ENCODE results near the gene C1orf167. TPM values are rescaled to one million over a fixed set of nuclear protein-coding genes. Genes with fewer than 3 reads are reported as not detected.

C1orf167 gene
- polyA plus RNA-seq, 4 donors = 0.10 to 0.15 TPM; not detected in 2

DNA sequence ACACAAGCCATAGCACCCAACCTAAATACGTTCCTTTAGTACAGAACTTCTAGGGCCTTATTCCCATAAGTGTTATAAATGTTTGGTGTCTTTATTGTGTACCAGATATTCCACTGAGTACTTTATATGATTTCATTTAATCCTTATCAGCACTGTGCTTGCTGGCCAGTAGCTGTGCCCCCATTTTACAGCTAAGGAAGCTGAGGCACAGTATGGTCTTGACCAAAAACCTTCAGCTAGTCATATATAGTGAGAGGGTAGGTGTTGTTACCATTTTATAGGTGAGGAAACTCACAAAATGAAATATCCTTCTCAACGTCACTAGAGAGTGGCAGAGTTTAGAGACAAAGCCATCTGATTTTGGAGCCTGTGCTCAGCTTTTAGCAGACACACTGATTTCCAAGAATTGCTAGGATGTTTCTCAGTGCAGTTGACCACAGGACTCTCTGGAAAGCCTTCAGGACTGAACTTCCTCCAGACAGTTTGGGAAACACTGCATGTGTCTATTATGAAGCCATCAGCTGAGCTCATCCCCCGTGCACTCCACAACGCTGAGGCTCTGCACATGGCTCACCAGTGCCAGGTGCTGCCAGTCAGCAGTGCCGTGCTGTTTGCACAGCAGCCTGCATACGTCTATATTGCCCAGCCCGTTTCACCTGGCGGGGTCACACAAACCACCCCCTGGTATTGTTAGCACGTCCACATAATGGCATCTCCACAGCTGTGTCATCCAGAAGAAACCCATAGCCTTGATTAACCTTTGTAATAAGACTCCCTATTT lies 70.1 kb downstream of the C1orf167 start:
- DNase-seq (ENCODE audit: low read depth in 4 of 4, low spot score in 3 of 4) = no peak

GRCh38 chr1:11833497-11833896 lies 71.5 kb downstream of the C1orf167 start:
- no peak for DNase-seq (ENCODE audit: low read depth in 4 of 4, low spot score in 3 of 4)

GRCh38 chr1:11833900-11834299 lies 71.9 kb downstream of the C1orf167 start:
- DNase-seq (ENCODE audit: low read depth in 4 of 4, low spot score in 3 of 4) = no peak

GRCh38 chr1:11835441-11836225 lies 73.6 kb downstream of the C1orf167 start:
- DNase-seq (ENCODE audit: low read depth in 4 of 4, low spot score in 3 of 4) = no peak

- no peak for DNase-seq (ENCODE audit: low read depth in 4 of 4, low spot score in 3 of 4)
Observed at GRCh38 chr1:11836955-11837766, 75.2 kb downstream of the C1orf167 start.

DNA sequence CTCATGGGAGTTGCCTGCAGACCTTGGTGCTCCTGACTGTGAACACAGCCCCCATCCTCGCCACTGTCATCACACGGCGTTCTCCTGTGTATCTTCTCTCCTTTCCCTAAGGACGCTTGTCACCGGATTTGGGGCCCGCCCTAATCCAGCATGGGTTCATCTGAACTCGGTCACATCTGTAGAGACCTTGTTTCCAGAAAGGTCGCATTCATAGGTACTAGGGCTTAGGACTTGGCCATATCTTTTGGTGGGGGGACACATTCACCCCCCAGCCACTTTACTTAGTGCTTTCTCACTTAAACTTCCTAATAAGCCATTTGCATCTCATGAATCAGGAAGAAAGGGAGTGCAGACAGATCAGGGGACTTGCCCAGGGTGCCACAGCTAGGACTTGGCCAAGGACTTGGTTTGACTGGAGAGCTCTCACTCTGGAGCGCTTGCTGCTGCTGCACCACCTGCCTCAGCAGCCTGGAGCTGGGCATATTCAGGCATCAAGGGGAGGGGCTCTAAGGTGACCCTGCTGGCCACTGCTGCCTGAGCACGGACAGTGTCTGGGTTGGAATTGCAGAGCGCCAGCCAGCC lies 75.9 kb downstream of the C1orf167 start:
- no peak for DNase-seq (ENCODE audit: low read depth in 4 of 4, low spot score in 3 of 4)

DNA sequence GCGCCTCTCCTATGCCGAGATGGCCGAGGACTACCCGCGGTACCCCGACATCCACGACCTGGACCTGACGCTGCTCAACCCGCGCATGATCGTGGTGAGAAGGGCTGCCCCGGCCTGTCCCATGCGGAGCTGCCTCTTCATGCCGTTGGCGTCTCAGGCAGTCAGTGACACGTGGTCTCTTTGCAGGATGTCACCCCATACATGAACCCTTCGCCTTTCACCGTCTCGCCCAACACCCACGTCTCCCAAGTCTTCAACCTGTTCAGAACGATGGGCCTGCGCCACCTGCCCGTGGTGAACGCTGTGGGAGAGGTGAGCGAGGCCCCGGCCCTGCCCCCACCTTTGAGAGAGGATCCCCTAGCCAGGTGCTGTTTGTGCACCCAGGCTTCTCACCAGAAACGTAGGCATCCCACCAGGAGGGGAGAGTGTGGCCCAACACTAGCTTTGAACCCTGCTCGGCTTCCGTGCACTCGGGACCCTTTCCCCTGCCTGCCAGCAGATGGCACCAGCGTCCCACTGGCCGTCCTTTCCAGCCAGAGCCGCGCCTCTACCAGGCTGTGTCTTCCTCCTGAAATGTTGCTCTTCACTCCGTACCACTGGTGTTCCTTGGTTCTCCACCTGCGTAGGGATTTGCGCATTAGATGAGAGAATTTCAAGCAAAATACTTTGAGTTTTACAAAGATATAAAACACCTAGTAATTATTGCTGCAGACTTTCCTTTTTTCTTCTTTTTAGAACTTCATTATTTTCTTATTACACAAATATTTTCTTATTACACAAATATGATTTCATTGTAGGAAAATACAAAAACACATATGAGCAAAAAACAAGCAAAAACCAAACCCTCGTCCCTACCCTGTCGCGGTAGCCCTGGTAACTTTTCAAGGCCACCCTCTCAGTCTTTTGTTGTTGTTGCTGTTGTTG lies 76.6 kb downstream of the C1orf167 start:
- no peak for DNase-seq (ENCODE audit: low read depth in 4 of 4, low spot score in 3 of 4)

Other genes starting within 250 kb of the C1orf167 start
- gene FBXO2, start 107.8 kb upstream of the C1orf167 start, polyA plus RNA-seq (ENCODE audit: insufficient read length in 4 of 4) = 1 to 10 TPM in 2 of 4 donors, under 1 TPM in 2; 0.30 to 1.8 (median 1.1) TPM
- gene FBXO44, start 107.3 kb upstream of the C1orf167 start, polyA plus RNA-seq (ENCODE audit: insufficient read length in 4 of 4) = 10 to 100 TPM in 3 of 4 donors, 1 to 10 TPM in 1; 6.0 to 21.1 (median 14.8) TPM
- 1 to 10 TPM; 2.7 to 5.1 (median 4.5) TPM for gene FBXO6, start 98.0 kb upstream of the C1orf167 start, polyA plus RNA-seq (ENCODE audit: insufficient read length in 4 of 4)
- gene MAD2L2, start 81.0 kb upstream of the C1orf167 start, polyA plus RNA-seq (ENCODE audit: insufficient read length in 4 of 4) = 10 to 100 TPM; 26.4 to 46.8 (median 39.7) TPM
- 1 to 10 TPM in 1 of 4 donors, under 1 TPM in 3; 0.46 to 1.2 (median 0.95) TPM for gene DRAXIN, start 70.5 kb upstream of the C1orf167 start, polyA plus RNA-seq (ENCODE audit: insufficient read length in 4 of 4)
- gene AGTRAP, start 26.1 kb upstream of the C1orf167 start, polyA plus RNA-seq (ENCODE audit: insufficient read length in 4 of 4) = 10 to 100 TPM; 19.1 to 49.3 (median 38.9) TPM
- gene MTHFR, start 43.8 kb downstream of the C1orf167 start, polyA plus RNA-seq (ENCODE audit: insufficient read length in 4 of 4) = 10 to 100 TPM; 15.2 to 20.6 (median 18.9) TPM
- gene CLCN6, start 44.0 kb downstream of the C1orf167 start, polyA plus RNA-seq (ENCODE audit: insufficient read length in 4 of 4) = 10 to 100 TPM; 13.8 to 28.3 (median 18.6) TPM
- gene NPPA, start 85.6 kb downstream of the C1orf167 start, polyA plus RNA-seq (ENCODE audit: insufficient read length in 4 of 4) = under 1 TPM in 3 of 4 donors, not detected in 1; 0.56 to 0.73 (median 0.59) TPM
- gene NPPB, start 96.8 kb downstream of the C1orf167 start, polyA plus RNA-seq (ENCODE audit: insufficient read length in 4 of 4) = under 1 TPM in 1 of 4 donors, not detected in 3; 0.37 TPM
- 10 to 100 TPM; 29.4 to 46.9 (median 39.4) TPM for gene KIAA2013, start 164.2 kb downstream of the C1orf167 start, polyA plus RNA-seq (ENCODE audit: insufficient read length in 4 of 4)
- gene PLOD1, start 172.5 kb downstream of the C1orf167 start, polyA plus RNA-seq (ENCODE audit: insufficient read length in 4 of 4) = 100 to 1,000 TPM in 3 of 4 donors, 10 to 100 TPM in 1; 90.3 to 179 (median 107) TPM
- gene MFN2, start 218.3 kb downstream of the C1orf167 start, polyA plus RNA-seq (ENCODE audit: insufficient read length in 4 of 4) = 10 to 100 TPM; 59.4 to 69.5 (median 64.0) TPM

Measured in left renal pelvis (tissue), 4 donors.